ENCODE results near the gene EXOC5. TPM values are rescaled to one million over a fixed set of nuclear protein-coding genes. Genes with fewer than 3 reads are reported as not detected.

Gene EXOC5
- total RNA-seq, 4 donors from 2014 or later: 41.3 to 65.4 (median 43.1) TPM

- no peaks in the 10 kb centered on the region for H3K9me3 ChIP-seq
- no peaks in the 10 kb centered on the region for H3K36me3 ChIP-seq
- no peak overlapping the region for H3K27ac ChIP-seq
- H3K4me3 ChIP-seq (replicated peaks in 1 of 3): no peak overlapping the region
- TF ChIP-seq, protein P1, sequence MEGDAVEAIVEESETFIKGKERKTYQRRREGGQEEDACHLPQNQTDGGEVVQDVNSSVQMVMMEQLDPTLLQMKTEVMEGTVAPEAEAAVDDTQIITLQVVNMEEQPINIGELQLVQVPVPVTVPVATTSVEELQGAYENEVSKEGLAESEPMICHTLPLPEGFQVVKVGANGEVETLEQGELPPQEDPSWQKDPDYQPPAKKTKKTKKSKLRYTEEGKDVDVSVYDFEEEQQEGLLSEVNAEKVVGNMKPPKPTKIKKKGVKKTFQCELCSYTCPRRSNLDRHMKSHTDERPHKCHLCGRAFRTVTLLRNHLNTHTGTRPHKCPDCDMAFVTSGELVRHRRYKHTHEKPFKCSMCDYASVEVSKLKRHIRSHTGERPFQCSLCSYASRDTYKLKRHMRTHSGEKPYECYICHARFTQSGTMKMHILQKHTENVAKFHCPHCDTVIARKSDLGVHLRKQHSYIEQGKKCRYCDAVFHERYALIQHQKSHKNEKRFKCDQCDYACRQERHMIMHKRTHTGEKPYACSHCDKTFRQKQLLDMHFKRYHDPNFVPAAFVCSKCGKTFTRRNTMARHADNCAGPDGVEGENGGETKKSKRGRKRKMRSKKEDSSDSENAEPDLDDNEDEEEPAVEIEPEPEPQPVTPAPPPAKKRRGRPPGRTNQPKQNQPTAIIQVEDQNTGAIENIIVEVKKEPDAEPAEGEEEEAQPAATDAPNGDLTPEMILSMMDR (IDR thresholded peaks at IDR 0.05): no peak
- TF ChIP-seq POLR2A (IDR thresholded peaks at IDR 0.05): no peak
- H3K4me1 ChIP-seq: no peaks in the 10 kb centered on the region
- no peaks in the 10 kb centered on the region for H3K27me3 ChIP-seq
- intact Hi-C loops (cut with DNase I): no loop called here
- no peak for DNase-seq
- WGBS, 2 donors: 72 to 76% methylated on average over 3 of the region's 3 CpGs
Observed at GRCh38 chr14:57299511-57299910, 30.8 kb upstream of the EXOC5 start.

GRCh38 chr14:57297852-57298251 lies 29.1 kb upstream of the EXOC5 start:
- H3K9me3 ChIP-seq: no peaks in the 10 kb centered on the region
- WGBS, 2 donors: 57 to 62% methylated on average over 4 of the region's 4 CpGs
- H3K4me1 ChIP-seq: no peaks in the 10 kb centered on the region
- DNase-seq: no peak
- no peaks in the 10 kb centered on the region for H3K27me3 ChIP-seq
- no peaks in the 10 kb centered on the region for H3K36me3 ChIP-seq
- intact Hi-C loops (cut with DNase I): no loop called here
- H3K4me3 ChIP-seq (replicated peaks in 1 of 3): no peak overlapping the region
- H3K27ac ChIP-seq: no peak overlapping the region
- no peak for TF ChIP-seq POLR2A (IDR thresholded peaks at IDR 0.05)
- TF ChIP-seq, protein P1 (IDR thresholded peaks at IDR 0.05): no peak

DNA sequence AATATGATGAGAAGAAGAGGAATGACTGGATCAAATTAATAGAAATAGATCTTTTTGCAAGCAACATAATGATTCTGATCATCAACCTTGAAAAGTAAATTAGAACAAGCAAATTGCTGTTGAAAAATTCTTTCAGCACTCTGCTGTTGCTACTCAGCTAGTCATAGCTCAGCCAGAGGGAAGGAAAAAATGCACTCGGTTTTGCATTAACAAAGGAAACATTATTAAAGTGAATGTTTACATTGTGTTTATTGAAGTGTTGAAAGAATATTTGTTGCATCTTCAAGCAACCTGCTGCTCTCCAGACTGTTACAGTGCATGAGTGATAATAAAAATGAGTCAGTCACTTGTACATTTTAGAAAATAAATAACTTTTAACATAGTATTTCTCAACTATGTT lies 26.5 kb upstream of the EXOC5 start:
- no peak for DNase-seq
- Histone ChIP-seq H3K9me3 (no peaks in the 10 kb centered on the region), H3K36me3 (peaks cover 0 to 8% of the 10 kb centered on the region in 2 donors), H3K4me1 (no peaks in the 10 kb centered on the region), H3K4me3 (replicated peaks in 1 of 3) (no peak overlapping the region), H3K27ac (no peak overlapping the region), H3K27me3 (no peaks in the 10 kb centered on the region)
- intact Hi-C loops (cut with DNase I): no loop called here
- TF ChIP-seq POLR2A (IDR thresholded peaks at IDR 0.05): no peak
- TF ChIP-seq, protein P1 (IDR thresholded peaks at IDR 0.05): no peak
- WGBS, 2 donors: 33 to 39% methylated on average over 1 of the region's 1 CpG

- H3K9me3 ChIP-seq: no peaks in the 10 kb centered on the region
- TF ChIP-seq POLR2A (IDR thresholded peaks at IDR 0.05): no peak
- TF ChIP-seq, protein P1 (IDR thresholded peaks at IDR 0.05): peak in 3 of 6 experiments; percentile 16 to 40 (median 34)
- no peaks in the 10 kb centered on the region for H3K4me1 ChIP-seq
- peaks cover under 1 to 8% of the 10 kb centered on the region in 2 donors for H3K36me3 ChIP-seq
- WGBS, 2 donors: 96 to 97% methylated on average over 1 of the region's 1 CpG
- intact Hi-C loops (cut with DNase I): no loop called here
- no peaks in the 10 kb centered on the region for H3K27me3 ChIP-seq
- no peak for DNase-seq
- no peak overlapping the region for H3K4me3 ChIP-seq (replicated peaks in 1 of 3)
- H3K27ac ChIP-seq: no peak overlapping the region
Observed at GRCh38 chr14:57293866-57294837, 25.4 kb upstream of the EXOC5 start.
